AG09309 (cell line): Measurements from ENCODE around the gene PTTG1IP.

Source experiments
- DNase-seq: peaks from one replicate; pipeline ENCODE4 v3.0.0-alpha.2; 2010; ENCODE audit warnings: low read depth
- H3K4me3 ChIP-seq: 2 replicates; pipeline ENCODE4 v1.5.1; 2011; ENCODE audit warnings: mild to moderate bottlenecking, low read depth, low read length, moderate library complexity; ENCODE audit not compliant: control insufficient read depth
- CTCF ChIP-seq: IDR thresholded peaks from 2 replicates; pipeline ENCODE4 v1.5.1; 2011; ENCODE audit warnings: mild to moderate bottlenecking, low read depth, low read length, inconsistent platforms; ENCODE audit not compliant: insufficient read depth, control insufficient read depth; ENCODE audit errors: missing control alignments

PTTG1IP gene

GRCh38 chr21:44850905-44851657 is 22.4 kb downstream of the PTTG1IP start:
- DNase-seq, result no peak
- TF ChIP-seq CTCF, result no peak
- H3K4me3 ChIP-seq, result no peak overlapping the region

- no peak for TF ChIP-seq CTCF
- H3K4me3 ChIP-seq, result no peak overlapping the region
- no peak for DNase-seq
Measured at GRCh38 chr21:44850208-44850800, 23.2 kb downstream of the PTTG1IP start.

- no peak for TF ChIP-seq CTCF
- H3K4me3 ChIP-seq, result no peak overlapping the region
- DNase-seq, result no peak
Measured at GRCh38 chr21:44849616-44850130, 23.8 kb downstream of the PTTG1IP start.

GRCh38 chr21:44848821-44849521 is 24.5 kb downstream of the PTTG1IP start:
- no peak for TF ChIP-seq CTCF
- no peak for DNase-seq
- no peak overlapping the region for H3K4me3 ChIP-seq

- no peak for DNase-seq
- TF ChIP-seq CTCF, result no peak
- no peak overlapping the region for H3K4me3 ChIP-seq
Measured at GRCh38 chr21:44847261-44848056, 26.0 kb downstream of the PTTG1IP start.
